ENCODE data around the gene CCDC27. TPM values are rescaled to one million over a fixed set of nuclear protein-coding genes. Genes with fewer than 3 reads are reported as not detected.

CCDC27 gene
- total RNA-seq, 1 donor from 2014 or later, result not detected

DNA sequence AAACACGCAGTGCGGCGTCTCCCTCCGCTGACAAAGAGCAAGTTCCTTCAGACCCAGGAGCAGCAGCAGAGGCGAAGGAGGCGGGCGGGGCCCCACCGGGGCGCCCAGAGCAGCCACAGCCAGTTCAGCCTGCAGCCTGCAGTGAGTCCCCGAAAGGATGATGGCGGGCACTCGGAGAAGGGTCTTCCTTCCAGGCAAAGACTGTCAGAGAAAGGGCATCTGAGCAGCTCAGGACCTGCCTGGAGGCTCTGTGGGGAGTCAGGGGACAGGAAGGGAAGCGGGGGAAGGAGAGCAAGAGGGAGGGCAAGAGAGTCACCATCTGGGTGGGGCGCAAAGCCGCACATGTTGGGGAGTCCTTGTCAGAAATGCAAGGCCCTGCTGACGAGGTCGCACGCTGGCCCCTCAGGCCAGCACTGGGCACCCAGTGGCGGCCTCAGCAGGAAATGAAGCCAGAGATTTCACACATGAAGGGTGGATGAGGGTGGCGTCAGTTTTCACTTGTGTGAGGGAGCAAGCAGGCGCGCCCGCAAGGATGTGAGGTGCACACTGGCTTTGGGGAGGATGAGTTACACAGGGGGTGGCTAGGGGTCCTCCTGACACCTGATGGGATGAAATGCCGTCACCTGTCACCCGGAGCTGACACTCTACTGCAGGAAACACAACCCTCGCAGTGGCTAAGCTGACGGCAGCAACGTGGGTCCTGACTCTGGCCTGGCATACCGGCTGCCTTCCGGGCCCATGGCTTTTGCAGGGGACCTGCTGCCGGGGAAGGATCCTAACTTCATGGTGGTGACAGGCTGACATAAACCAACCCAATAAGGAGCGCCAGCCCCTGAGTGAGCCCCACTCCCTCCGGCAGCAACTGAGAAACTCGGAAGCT, 37.4 kb downstream of the CCDC27 start:
- ATAC-seq, result no peak
- intact Hi-C loops (cut with DNase I), result no loop called here
- Histone ChIP-seq H3K4me3 (no peak overlapping the region), H3K4me1 (peaks cover 21% of the 10 kb centered on the region), H3K36me3 (peaks cover 64% of the 10 kb centered on the region), H3K27ac (no peak overlapping the region), H3K27me3 (ENCODE audit: low read depth) (no peaks in the 10 kb centered on the region), H3K9me3 (no peaks in the 10 kb centered on the region)
- peak; percentile 30 for DNase-seq
- TF ChIP-seq, protein P1, sequence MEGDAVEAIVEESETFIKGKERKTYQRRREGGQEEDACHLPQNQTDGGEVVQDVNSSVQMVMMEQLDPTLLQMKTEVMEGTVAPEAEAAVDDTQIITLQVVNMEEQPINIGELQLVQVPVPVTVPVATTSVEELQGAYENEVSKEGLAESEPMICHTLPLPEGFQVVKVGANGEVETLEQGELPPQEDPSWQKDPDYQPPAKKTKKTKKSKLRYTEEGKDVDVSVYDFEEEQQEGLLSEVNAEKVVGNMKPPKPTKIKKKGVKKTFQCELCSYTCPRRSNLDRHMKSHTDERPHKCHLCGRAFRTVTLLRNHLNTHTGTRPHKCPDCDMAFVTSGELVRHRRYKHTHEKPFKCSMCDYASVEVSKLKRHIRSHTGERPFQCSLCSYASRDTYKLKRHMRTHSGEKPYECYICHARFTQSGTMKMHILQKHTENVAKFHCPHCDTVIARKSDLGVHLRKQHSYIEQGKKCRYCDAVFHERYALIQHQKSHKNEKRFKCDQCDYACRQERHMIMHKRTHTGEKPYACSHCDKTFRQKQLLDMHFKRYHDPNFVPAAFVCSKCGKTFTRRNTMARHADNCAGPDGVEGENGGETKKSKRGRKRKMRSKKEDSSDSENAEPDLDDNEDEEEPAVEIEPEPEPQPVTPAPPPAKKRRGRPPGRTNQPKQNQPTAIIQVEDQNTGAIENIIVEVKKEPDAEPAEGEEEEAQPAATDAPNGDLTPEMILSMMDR (IDR thresholded peaks at IDR 0.05), result no peak

DNA sequence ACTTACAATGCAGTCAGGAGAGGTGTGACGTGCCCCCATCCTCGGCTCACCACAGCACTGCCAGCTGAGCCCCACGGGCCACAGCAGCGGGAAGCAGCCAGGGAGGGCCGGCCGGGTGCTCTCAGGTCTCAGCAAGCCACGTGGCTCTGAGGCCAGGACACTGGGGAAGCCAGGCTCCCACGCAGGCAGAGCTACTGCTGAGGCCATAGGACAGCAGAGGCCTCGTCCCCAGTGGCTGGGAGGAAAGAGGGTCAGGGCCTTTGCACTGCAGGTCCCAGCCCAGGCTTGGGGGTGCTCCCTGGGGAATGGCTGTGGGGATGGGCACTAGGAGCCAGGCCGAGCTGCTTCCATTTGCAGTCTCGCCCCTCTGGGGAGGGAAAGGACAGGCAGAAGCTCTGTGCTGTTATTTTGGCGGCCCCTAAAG, 38.3 kb downstream of the CCDC27 start:
- Histone ChIP-seq H3K27me3 (ENCODE audit: low read depth) (no peaks in the 10 kb centered on the region), H3K9me3 (no peaks in the 10 kb centered on the region), H3K36me3 (peaks cover 55% of the 10 kb centered on the region), H3K4me1 (peaks cover 30% of the 10 kb centered on the region), H3K4me3 (no peak overlapping the region), H3K27ac (no peak overlapping the region)
- ATAC-seq, result no peak
- DNase-seq, result peak; percentile 35
- TF ChIP-seq, protein P1 (IDR thresholded peaks at IDR 0.05), result no peak
- intact Hi-C loops (cut with DNase I), result no loop called here

DNA sequence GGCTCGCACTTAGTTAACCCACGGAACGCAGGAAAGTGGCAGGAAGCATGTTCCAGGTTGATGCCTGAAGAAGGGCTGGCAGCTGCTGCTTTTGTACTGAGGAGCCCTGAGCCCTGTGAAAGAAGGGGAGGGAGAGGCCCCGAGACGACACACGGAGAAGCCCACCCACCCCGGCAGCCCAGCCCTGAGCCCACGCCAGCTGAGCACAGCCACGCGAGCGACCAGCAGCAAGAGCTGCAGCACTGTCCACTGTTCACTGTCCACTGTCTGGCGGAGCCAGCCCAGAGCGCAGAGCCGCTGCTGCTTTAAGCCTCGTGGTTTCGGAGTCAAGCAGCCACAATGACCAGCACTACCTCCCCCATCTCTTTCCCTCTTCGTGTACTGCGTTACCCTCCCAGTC, 38.7 kb downstream of the CCDC27 start:
- H3K36me3 ChIP-seq, result peaks cover 51% of the 10 kb centered on the region
- no peak overlapping the region for H3K27ac ChIP-seq
- peaks cover 31% of the 10 kb centered on the region for H3K4me1 ChIP-seq

DNA sequence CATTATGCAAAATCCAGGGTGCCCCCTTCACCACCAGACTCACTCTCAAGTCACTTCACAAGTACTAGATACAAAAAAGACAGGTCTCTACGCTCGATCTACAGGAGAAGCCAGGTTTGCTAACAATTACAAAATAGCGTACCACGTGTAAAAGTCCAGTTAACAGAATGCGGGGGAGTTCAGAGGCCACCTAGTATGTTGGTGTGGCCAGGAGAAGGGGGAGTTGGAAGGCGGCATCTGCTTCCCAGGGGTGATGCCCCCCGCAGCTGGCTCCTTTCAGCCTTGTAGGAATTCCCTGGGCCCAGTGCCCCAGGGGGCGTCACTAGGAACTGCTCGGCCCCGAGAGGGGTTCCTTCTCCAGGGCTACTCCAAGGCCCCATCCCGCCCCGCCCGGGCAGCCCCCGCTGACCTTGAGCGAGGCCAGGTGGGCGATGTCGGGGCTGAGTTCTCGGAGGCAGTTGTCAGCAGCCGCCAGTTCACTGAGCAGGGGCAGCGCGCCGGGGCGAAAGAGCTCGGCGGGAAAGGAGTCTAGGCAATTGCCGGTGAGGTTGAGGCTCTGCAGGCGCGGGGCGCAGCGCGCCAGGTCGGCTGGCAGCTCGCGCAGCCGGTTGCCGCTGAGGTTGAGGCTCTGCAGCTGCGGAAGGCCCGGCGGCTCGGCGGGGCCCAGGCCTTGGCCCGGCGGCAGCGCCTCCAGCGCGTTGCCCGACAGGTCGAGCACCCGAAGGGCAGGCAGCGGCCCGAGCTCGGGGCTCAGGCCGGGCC, 43.4 kb downstream of the CCDC27 start:
- H3K4me3 ChIP-seq, result peak overlapping the region; percentile 72
- peaks cover 12% of the 10 kb centered on the region for H3K36me3 ChIP-seq
- peaks cover 36% of the 10 kb centered on the region for H3K4me1 ChIP-seq
- no peaks in the 10 kb centered on the region for H3K9me3 ChIP-seq
- intact Hi-C loops (cut with DNase I), result no loop called here
- TF ChIP-seq, protein P1 (IDR thresholded peaks at IDR 0.05), result no peak
- peak overlapping the region; percentile 80 for H3K27ac ChIP-seq
- no peaks in the 10 kb centered on the region for H3K27me3 ChIP-seq (ENCODE audit: low read depth)
- ATAC-seq (no peak), DNase-seq (peak; percentile 48)

More for the DNA sequence above, 38.7 kb downstream of the CCDC27 start:
- TF ChIP-seq, protein P1 (IDR thresholded peaks at IDR 0.05), result no peak
- Histone ChIP-seq H3K27me3 (ENCODE audit: low read depth) (no peaks in the 10 kb centered on the region), H3K4me3 (no peak overlapping the region), H3K9me3 (no peaks in the 10 kb centered on the region)
- intact Hi-C loops (cut with DNase I), result no loop called here
- ATAC-seq, result no peak
- DNase-seq, result peak; percentile 38

DNA sequence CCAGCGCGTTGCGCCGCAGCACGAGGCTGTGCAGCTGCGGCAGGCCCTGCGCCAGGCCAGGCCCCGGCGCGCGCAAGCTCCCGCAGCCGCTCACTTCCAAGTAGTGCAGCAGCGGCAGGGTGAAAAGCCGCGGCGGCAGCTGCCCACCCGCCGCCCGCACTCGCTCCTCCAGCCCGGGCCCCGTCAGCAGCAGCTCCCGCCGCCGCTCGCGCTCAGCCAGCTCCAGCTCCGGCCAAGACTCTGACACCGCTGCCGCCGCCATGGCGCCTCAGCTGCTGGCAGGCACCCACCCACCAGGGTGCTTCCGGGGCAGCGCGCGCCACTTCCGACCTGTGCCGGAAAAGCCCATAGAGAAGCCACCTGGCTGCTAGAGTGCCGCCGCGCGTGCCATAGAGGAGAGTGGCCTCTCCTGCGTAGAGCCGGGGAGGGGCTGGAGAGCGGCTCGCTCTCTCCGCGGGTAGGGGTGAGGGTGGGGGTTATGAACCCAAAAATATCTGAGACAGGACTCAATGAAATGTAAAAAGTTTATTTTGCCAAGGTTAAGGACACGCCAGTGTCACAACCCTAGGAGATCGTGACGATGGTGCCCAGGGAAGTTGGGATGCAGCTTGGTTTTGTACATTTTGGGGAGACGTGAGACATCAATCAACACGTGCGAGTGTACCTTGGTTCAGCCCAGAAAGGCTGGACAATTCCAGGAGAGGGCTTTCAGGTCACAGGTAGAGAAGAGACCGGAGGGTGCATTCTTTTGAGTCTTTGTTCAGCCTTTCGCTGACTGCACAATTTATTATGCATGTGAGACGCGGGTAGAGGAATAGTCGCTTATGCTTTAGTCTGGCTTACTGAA, 44.2 kb downstream of the CCDC27 start, which contains the start of gene LRRC47:
LRRC47 (minus strand) TSS at position 284 of the 847 bp plus-strand sequence; CDS start at position 262, 22 bp downstream.
- peaks cover 36% of the 10 kb centered on the region for H3K4me1 ChIP-seq
- TF ChIP-seq, protein P1 (IDR thresholded peaks at IDR 0.05), result no peak
- intact Hi-C loops (cut with DNase I), result no loop called here
- peak; percentile 100 for ATAC-seq
- peak; percentile 98 for DNase-seq
- H3K27ac ChIP-seq, result peak within 1 kb of the TSS; percentile 80
- H3K4me3 ChIP-seq, result peak within 1 kb of the TSS; percentile 72
- no peaks in the 10 kb centered on the region for H3K9me3 ChIP-seq
- H3K36me3 ChIP-seq, result peaks cover 10% of the 10 kb centered on the region
- H3K27me3 ChIP-seq (ENCODE audit: low read depth), result no peaks in the 10 kb centered on the region
